SK-MEL-5 (cell line): ENCODE data around the gene ELMO2. TPM values are rescaled to one million over a fixed set of nuclear protein-coding genes. Genes with fewer than 3 reads are reported as not detected.

Experiments used
- DNase-seq: peaks from one replicate; pipeline ENCODE4 v3.0.0-alpha.2; 2016; ENCODE audit warnings: low read depth, low spot score
- in situ Hi-C: cut with HindIII; loops from 2 replicates; pipeline ENCODE4 v1.10.0; 2016; ENCODE audit warnings: low sequenced_read_pairs, high pct_unique_total_duplicates, low pct_unique_long_range_greater_than_20kb
- total RNA-seq: library from RNA; depleted of rRNA; stranded (reverse); fragments of >200 nt; shearing (Covaris generic); gene quantifications from 2 replicates; pipeline ENCODE4 v1.2.3, GENCODE V29; 2014

Gene ELMO2
- total RNA-seq, 1 experiment from 2014 or later = 41.1 TPM

DNA sequence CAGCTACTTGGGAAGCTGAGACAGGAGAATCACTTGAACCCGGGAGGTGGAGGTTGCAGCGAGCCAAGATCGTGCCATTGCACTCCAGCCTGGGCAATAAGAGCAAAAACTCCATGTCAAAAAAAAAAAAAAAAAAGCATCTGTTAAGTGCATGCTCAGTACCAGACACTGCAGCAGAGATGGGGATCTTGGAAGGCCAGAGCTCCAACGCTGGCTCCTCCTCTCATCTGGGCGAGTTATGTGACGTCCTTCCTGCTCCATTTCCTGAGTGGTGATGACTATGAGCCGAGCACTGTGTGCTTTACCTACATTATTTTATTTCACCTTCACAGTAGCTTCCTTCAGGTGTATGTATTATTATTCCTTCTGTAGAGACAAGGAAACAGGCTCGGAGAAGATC, 59.6 kb downstream of the ELMO2 start:
- in situ Hi-C loops = no loop called here
- DNase-seq = no peak

DNA sequence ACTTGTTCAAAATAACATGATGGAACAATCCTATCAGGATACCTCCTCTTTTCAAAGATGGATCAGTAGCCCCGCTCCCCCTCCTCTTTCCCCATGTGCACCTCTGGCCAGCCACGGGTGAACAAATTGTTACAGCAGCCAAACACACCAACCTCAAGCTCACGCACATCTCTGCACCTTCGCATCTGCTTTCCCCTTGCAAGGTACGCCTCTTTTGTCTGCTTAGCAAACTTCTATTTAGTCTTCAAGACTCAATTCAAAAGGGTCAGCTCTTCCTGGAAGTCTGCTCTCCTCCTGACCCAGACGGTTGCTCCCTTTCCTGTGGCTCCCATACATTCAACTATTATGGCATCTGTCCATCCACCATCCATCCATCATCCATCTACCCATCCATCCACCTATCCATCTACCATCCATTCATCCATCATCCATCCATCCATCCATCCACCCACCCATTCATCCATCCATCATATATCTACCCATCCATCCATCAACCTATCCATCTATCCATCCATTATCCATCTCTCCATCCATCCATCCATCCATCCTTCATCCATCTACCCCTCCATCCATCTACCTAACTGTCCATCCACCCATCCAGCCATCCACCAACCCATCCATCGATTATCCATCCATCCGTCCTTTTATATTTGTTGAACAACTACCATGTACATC, 61.8 kb downstream of the ELMO2 start:
- in situ Hi-C loops = no loop called here
- no peak for DNase-seq

DNA sequence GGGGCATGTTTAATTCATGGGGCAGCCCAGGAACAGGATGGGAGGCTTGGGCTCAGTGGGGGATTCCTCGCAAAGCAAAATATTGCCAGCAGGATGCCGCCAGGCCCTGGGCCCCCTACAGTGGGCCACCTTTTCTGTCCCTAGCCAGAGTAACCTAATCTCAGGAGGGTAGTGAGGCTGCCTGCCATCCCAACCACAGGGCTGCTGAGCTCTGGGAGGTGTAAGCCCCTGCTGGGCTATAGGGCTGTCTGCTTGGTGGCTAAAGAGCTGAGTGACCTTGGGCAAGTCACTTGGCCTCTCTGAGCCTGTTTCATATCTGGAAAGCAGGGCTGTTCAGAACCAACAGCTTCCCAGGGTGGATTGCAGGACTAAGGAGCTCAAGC, 62.4 kb downstream of the ELMO2 start:
- no peak for DNase-seq
- in situ Hi-C loops = no loop called here

DNA sequence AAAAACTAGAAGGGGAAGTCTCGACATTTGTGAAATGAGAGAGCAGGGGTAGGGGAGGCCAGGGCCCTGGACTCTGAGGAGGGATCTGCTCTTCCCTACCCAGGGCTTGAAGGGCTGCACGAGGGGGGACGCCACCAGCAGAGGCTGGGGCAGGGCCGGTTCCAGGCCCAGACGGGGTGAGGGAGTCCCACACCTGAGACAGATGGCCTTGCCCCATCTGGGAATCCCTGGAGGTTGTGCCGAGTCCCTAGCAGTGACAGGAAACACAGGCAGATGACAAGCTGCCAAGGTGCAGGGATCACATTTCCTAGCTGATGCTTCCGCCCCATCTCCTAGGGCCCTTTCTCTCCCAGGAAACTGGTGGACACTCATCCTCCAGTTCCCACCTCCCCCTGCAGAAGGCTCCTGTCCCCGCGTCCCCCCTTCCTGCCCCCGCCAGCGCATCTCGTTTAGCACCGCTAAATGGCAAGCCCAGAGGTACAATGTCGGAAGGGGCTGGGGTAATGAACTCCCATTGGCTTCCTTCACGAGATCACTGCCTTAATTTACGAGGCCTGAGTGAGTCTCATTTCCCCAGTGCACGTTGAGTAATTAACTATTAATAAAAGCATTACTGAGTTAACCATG, 63.0 kb downstream of the ELMO2 start:
- in situ Hi-C loops = no loop called here
- DNase-seq = no peak

DNA sequence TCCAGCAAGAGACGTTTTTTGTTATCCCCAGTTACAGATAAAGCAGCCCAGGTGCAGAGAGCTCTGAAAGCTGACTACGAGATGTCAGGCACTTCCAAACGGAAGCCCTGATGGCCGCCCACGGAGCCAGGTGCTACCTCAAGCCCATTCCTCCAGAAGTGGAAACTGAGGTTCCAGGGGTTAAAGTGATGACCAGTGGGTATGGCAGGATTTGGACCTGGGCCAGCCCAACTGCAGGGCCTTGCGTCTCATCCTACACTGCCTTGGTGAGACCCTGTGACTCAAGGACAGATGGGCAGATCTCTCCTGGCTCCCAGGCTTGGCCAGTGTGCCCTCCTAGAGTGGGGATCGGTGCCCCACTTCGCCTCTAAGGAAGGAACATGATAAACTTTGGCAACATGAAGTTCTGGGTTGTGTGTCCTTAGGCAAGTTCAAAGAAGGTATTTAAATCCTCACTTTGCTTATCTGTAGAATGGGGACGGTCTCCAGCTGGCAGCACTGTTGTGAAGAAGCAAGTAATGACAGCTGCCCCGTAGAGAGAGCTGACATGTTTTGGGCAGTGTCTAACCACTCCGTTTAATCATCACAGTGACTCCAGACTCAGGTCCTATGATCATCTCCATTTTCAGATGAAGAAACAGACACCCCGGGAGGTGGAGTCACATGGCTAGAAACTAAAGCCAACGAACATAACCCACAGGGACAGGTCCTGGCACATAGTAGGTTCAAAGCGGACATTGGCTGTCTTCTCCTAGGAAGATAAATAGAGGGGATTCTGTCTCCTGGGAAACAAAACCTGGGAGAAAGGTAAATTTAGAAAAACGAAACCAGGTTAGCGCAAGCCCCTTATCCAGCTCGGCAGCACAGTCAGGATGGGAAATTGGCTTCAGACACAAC, 63.7 kb downstream of the ELMO2 start:
- DNase-seq = no peak
- in situ Hi-C loops = no loop called here

- no peak for DNase-seq
- in situ Hi-C loops = no loop called here
Observed at GRCh38 chr20:46342010-46342378, 64.4 kb downstream of the ELMO2 start.

- in situ Hi-C loops = no loop called here
Observed at GRCh38 chr20:46341074-46342009, 65.1 kb downstream of the ELMO2 start.

DNA sequence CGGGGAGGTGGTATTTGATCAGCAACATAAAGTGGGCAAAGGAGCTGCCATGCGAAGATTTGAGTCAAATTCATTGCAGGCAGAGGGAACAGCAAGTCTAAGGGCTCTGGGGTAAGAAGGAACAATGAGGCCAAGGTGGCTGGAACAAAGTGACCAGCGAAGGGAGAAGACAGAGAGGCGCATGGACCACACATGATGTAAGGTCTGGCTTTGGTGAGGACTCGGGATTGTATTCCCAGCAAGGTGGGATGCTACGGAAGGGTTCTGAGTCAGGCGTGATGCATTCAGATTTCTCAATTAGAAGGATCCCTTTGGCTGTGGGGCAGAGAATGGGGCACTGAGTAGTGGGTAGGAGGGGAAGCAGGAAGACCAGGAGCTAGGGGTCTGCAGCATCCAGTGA, 67.4 kb downstream of the ELMO2 start:
- in situ Hi-C loops = no loop called here
- no peak for DNase-seq

More at GRCh38 chr20:46341074-46342009, 65.1 kb downstream of the ELMO2 start:
- DNase-seq = no peak

GRCh38 chr20:46336735-46337134, 69.7 kb downstream of the ELMO2 start:
- DNase-seq = no peak
- in situ Hi-C loops = no loop called here

- in situ Hi-C loops = no loop called here
Observed at GRCh38 chr20:46334303-46334904, 72.0 kb downstream of the ELMO2 start.

DNA sequence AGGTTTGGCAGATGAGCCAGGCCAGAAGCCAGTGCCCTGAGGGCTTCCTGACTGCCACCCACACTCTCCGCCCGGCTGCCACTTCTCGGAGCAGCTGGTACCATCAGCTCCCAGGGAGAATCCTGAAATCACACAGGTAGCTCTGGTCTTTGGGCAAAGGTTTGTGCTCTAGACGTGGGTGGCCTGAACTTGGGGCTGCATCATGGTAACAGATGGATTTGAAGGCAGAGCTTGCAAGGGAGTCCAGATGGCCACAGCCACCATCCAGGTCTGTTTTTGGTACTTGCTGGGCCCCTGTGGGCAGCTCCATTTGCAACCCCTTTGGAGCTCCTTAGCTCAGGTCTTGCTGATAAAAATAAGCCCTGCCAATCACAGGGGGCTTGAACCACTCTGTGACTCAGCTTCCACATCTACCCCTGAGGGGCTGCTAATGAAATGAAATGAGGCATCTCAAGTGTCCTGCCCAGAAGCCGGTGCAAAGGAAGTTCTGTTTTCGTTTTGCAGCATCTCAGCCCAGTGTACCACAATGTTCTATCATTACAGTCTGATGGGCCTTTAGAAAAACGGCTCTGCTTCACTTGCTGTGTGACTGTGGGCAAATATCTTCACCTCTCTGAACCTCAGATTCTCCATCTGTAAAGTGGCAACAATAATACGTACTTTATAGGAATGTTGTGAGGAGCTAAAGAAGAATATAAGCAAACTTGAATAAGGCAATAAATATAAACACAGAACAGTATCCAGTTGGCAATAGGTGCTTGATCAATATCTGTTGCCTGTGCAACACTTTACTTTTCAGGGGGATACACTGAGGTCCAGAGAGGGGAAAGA, 73.0 kb downstream of the ELMO2 start:
- no peak for DNase-seq
- in situ Hi-C loops = no loop called here

More at GRCh38 chr20:46334303-46334904, 72.0 kb downstream of the ELMO2 start:
- no peak for DNase-seq

DNA sequence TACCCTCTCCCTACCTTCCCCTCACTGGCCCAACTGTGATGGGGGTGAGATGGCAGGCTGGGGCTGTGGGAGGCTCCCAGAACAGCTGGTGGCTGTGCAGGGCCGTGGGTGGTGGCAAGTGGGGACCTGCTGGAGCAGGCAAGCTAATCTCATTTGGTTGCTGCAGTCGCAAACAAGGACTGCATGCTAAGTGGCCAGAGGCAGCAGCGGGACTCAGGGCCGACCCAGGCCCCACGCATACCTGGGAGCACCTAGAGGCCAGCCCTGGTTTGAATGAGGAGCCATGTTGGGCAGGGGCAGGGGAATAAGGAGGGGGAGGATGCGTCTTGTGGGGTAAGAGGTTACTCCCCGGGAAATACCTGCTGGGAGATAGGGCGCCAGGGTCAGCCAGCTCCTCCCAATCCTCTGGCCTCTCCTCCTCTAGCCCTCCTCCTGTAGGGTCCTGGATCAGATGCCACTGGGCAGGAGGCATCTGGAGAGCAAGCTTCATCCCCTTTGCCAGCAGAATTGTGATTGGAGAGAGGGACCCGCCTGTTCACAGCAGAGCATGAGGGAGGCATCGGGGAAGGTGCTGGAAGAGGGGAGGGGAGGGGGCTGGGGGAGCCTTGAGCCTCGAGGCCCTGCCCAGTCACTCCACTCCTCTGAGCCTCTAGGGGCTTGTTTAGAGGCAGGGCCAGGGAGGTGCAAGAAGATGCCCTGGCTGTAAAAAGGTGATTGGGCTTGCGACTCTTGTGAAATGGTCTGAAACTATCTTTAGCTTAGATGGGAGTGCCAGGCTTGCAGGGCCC, 73.8 kb downstream of the ELMO2 start:
- in situ Hi-C loops = no loop called here
- DNase-seq = no peak

DNA sequence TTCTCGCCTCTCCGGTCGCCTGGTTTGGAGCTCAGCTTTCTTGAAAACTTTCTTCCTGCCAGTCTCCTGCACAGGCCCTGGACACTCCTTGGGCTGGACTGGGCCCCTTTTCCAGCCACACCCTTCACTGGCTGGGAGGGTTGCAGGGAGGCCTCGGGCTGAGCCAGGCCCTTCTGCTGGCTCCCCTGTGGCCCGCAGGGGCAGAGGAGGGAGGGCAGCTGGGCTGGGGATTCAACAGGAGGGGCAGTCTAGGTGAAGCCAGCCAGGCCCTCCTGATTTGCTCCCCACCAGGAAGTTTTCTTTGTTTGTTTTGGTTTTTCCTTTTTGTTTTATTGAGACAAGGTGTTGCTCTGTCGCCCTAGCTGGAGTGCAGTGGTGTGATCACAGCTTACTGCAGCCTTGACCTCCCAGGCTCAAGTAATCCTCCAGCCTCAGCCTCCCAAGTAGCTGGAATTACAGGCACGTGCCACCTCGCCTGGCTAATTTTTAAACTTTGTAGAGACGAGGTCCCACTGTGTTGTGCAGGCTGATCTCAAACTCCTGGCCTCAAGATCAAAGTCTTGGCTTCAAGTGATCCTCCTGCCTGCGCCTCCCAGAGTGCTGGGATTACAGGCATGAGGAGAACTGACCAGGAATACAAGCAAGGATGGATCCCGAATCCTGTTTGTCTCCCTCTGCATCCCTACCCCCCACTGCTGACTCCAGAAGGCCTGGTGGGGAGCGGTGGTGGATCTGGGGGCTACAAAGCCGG, 74.6 kb downstream of the ELMO2 start:
- no peak for DNase-seq
- in situ Hi-C loops = no loop called here

- no peak for DNase-seq
- in situ Hi-C loops = no loop called here
Observed at GRCh38 chr20:46330831-46331371, 75.5 kb downstream of the ELMO2 start.
